Gastroesophageal sphincter (tissue), 3 donors: ENCODE data around the gene ALK.

Source experiments
- CTCF ChIP-seq, 4 experiments: fragments of 200-600 bp in 2 of 4; fragments of 450-650 bp in 2 of 4; sonication (generic) in 1 of 4; IDR thresholded peaks; one replicate each; pipeline ENCODE4 v1.5.1; 2017 to 2019; ENCODE audit warnings: antibody characterized with exemption in 4 of 4, mild to moderate bottlenecking in 2 of 4, moderate library complexity in 2 of 4
- EP300 ChIP-seq: sonication (generic); formaldehyde crosslinking; IDR thresholded peaks from one replicate; pipeline ENCODE4 v1.6.1; 2017; ENCODE audit warnings: antibody characterized with exemption, mild to moderate bottlenecking
- POLR2A ChIP-seq, 2 donors: fragments of 450-650 bp; IDR thresholded peaks; one replicate each; pipeline ENCODE4 v1.6.1; 2017; ENCODE audit warnings: antibody characterized with exemption in 2 of 2, mild to moderate bottlenecking in 2 of 2, moderate library complexity in 1 of 2

DNA sequence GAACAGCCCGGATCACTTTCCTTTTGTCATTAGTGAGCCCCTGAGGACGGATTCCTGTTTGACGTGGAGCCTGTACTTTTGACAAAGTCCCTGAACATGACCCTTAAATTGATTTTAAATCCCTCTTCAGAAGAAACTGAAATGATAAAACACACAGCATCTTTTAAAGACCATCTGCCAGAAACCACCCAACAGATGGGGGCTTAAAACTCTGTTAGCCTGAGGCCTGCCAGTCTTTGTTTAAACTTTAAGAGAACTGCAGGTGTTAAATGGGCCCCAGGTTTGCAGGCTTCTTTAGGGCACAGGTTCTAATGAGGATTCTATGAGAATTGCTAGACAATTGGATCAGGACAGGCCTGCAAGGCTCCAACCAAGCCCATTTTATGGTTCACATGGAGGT lies 177.9 kb downstream of the ALK start:
- TF ChIP-seq CTCF (IDR thresholded peaks at IDR 0.05) (no peak), POLR2A (IDR thresholded peaks at IDR 0.05) (no peak), EP300 (no peak)
